Stimulated activated naive CD8-positive, alpha-beta T cell treated with anti-CD3 and anti-CD28 coated beads, Interleukin-15, amount 100 ng/mL, for 72 hours (primary cell): ENCODE results near the gene BICDL2.
A peak's percentile ranks its signal among the peaks of the same experiment; 100 is the strongest.

Experiments
- ATAC-seq: fragments of 150-1000 bp; cut with Tn5 transposase; 2 replicates; pipeline ENCODE4 v1.10.0; 2021; ENCODE audit warnings: mild to moderate bottlenecking, moderate library complexity
- DNase-seq, 2 donors: peaks; one replicate each; pipeline ENCODE4 v3.0.0; 2021 to 2022
- H3K27ac Mint-ChIP-seq, 2 donors: one replicate each; pipeline ENCODE4 v1.8.0; 2022; ENCODE audit warnings: mild to moderate bottlenecking in 2 of 2, mixed read lengths in 2 of 2, moderate library complexity in 2 of 2
- H3K27me3 Mint-ChIP-seq: one replicate; pipeline ENCODE4 v1.8.0; 2022; ENCODE audit warnings: mixed read lengths
- H3K4me1 Mint-ChIP-seq: one replicate; pipeline ENCODE4 v1.8.0; 2022; ENCODE audit warnings: mild to moderate bottlenecking, mixed read lengths
- H3K4me3 Mint-ChIP-seq, 2 donors: one replicate each; pipeline ENCODE4 v1.8.0; 2022; ENCODE audit warnings: mild to moderate bottlenecking in 2 of 2, mixed read lengths in 2 of 2, moderate library complexity in 1 of 2
- H3K9me3 Mint-ChIP-seq, 2 donors: one replicate each; pipeline ENCODE4 v1.8.0; 2022; ENCODE audit warnings: mixed read lengths in 2 of 2

The BICDL2 gene

DNA sequence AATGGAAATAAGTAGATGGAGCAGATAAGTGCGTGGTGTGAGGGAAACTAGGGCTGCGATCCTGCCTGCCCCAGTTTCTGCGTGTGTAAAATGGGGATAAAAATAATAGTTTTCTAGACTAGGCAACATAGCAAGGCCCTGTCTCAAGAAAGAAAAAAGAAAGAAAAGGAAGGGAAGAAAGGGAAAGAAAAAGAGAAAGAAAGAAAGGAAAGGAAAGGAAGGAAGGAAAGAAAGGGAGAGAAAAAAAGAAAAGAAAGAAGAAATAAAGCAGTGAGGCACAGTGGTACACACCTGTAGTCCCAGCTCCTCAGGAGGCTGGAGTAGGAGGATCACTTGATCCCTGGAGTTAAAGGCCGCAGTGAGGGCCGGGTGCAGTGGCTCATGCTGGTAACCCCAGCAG is 54.3 kb downstream of the BICDL2 start:
- Mint-ChIP-seq H3K9me3 (no peaks in the 10 kb centered on the region), H3K27ac (peak overlapping the region in 1 of 2 donors; percentile 82), H3K4me1 (peaks cover 43% of the 10 kb centered on the region), H3K4me3 (peak overlapping the region in 1 of 2 donors; percentile 24), H3K27me3 (peaks cover 28% of the 10 kb centered on the region)
- DNase-seq = no peak
- ATAC-seq = no peak

GRCh38 chr16:2981899-2982250 is 54.9 kb downstream of the BICDL2 start:
- peak overlapping the region; percentile 0 to 92 for H3K27ac Mint-ChIP-seq
- H3K9me3 Mint-ChIP-seq = no peaks in the 10 kb centered on the region
- peaks cover 48% of the 10 kb centered on the region for H3K4me1 Mint-ChIP-seq
- no peak for DNase-seq
- H3K27me3 Mint-ChIP-seq = peaks cover 27% of the 10 kb centered on the region
- H3K4me3 Mint-ChIP-seq = peak overlapping the region; percentile 75 to 95
- ATAC-seq = no peak

- no peak for DNase-seq
- no peak for ATAC-seq
- peak overlapping the region; percentile 92 to 95 for H3K4me3 Mint-ChIP-seq
- peaks cover 22% of the 10 kb centered on the region for H3K27me3 Mint-ChIP-seq
- peak overlapping the region; percentile 86 to 93 for H3K27ac Mint-ChIP-seq
- H3K4me1 Mint-ChIP-seq = peaks cover 53% of the 10 kb centered on the region
- no peaks in the 10 kb centered on the region for H3K9me3 Mint-ChIP-seq
Observed at GRCh38 chr16:2981177-2981898, 55.4 kb downstream of the BICDL2 start.

DNA sequence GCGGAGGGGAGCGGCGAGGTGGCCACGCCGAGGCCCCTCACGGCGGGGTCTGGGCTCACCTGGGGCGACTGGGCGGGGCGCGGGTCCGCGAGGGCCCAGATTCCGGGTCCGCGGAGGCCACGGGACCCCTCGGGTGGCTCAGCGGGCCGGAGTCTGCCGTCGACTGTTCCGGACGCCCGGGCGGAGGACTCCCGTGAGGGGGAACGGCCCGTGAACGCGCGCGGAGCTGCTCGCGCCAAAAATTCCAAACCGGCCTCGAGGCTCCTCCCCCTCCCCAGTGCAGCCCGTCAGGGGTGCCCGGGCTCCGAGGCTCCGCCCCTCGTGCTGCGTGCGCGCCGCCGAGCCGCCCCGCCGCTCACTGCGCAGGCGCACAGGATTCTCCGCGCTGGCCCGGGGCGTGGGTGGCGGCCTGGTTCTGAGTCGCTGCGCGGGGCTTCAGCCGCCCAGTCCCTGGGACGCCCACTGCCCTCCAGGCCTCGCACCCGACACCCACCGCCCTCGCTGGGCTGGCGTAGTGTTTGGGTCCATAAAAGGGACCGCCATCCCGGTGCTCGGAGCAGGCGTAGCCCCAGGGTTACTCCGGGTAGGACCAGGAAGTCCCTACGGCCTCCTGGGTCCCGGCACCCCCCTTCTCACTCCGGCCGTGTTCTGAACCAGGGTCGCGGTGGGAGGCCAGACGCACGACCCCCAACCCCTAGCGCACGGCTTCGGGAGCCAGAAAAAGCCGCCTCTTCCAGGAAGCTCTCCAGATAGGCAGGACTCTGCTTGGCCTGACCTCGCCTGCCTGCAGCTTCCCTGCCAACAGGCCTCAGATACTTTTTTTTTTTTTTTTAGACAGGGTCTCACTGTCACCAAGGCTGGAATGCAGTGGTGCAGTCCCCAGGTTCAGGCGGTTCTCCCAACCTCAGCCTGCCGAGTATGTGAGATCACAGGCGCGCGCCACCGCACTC is 56.2 kb downstream of the BICDL2 start, which contains the start of gene PKMYT1:
PKMYT1 (minus strand) TSS at position 220 of the 950 bp plus-strand sequence. CDS start 789 bp downstream, outside the sequence.
- Mint-ChIP-seq H3K4me3 (peak within 1 kb of the TSS; percentile 92 to 95), H3K27me3 (peaks cover 19% of the 10 kb centered on the region), H3K9me3 (no peaks in the 10 kb centered on the region), H3K27ac (peak within 1 kb of the TSS; percentile 86 to 94), H3K4me1 (peaks cover 55% of the 10 kb centered on the region)
- peak; percentile 88 for ATAC-seq
- DNase-seq = peak; percentile 95 to 98

- Mint-ChIP-seq H3K9me3 (no peaks in the 10 kb centered on the region), H3K4me3 (peak overlapping the region; percentile 92 to 95), H3K4me1 (peaks cover 55% of the 10 kb centered on the region), H3K27me3 (peaks cover 19% of the 10 kb centered on the region), H3K27ac (peak overlapping the region; percentile 83 to 94)
- ATAC-seq = peak; percentile 35
- peak in 1 of 2 donors; percentile 41 for DNase-seq
Observed at GRCh38 chr16:2979669-2980226, 57.0 kb downstream of the BICDL2 start.
